Endodermal cell (in vitro differentiated cells): Measurements from ENCODE around the gene DHX58. TPM values are rescaled to one million over a fixed set of nuclear protein-coding genes. Genes with fewer than 3 reads are reported as not detected.

Experiments
- DNase-seq: peaks from one replicate; pipeline ENCODE4 v3.0.0-alpha.2; 2017
- H3K27ac ChIP-seq: 2 replicates; pipeline ENCODE4 v1.5.1; 2013; ENCODE audit warnings: mild to moderate bottlenecking, low read depth, low read length, moderate library complexity
- H3K27me3 ChIP-seq: 2 replicates; pipeline ENCODE4 v1.6.1; 2013; ENCODE audit warnings: mild to moderate bottlenecking, low read length, moderate library complexity; ENCODE audit not compliant: insufficient read depth, control insufficient read depth, poor library complexity, severe bottlenecking
- H3K36me3 ChIP-seq: 2 replicates; pipeline ENCODE4 v1.7.0; 2013; ENCODE audit warnings: mild to moderate bottlenecking, low read length, moderate library complexity; ENCODE audit not compliant: control insufficient read depth, insufficient read depth
- H3K4me1 ChIP-seq: one replicate; pipeline ENCODE4 v1.7.0; 2013; ENCODE audit warnings: low read length; ENCODE audit not compliant: control insufficient read depth, insufficient read depth
- H3K4me3 ChIP-seq: 2 replicates; pipeline ENCODE4 v1.5.1; 2013; ENCODE audit warnings: mild to moderate bottlenecking, low read length, moderate library complexity
- H3K9ac ChIP-seq: 2 replicates; pipeline ENCODE4 v1.6.1; 2013; ENCODE audit warnings: mild to moderate bottlenecking, low read length, moderate library complexity; ENCODE audit not compliant: poor library complexity, severe bottlenecking; ENCODE audit errors: extremely low read depth
- H3K9me3 ChIP-seq: 2 replicates; pipeline ENCODE4 v1.6.1; 2013; ENCODE audit warnings: mild to moderate bottlenecking, low read length, moderate library complexity; ENCODE audit not compliant: control insufficient read depth
- H3K27ac Mint-ChIP-seq: 2 replicates; pipeline ENCODE4 v1.8.0; 2020; ENCODE audit warnings: mixed read lengths
- H3K27me3 Mint-ChIP-seq: 2 replicates; pipeline ENCODE4 v1.8.0; 2021; ENCODE audit warnings: mild to moderate bottlenecking, mixed read lengths; ENCODE audit not compliant: insufficient read depth
- H3K36me3 Mint-ChIP-seq: 2 replicates; pipeline ENCODE4 v1.8.0; 2020; ENCODE audit warnings: low read depth, mixed read lengths
- H3K4me1 Mint-ChIP-seq: 2 replicates; pipeline ENCODE4 v1.8.0; 2020; ENCODE audit warnings: mixed read lengths
- H3K4me3 Mint-ChIP-seq: 2 replicates; pipeline ENCODE4 v1.8.0; 2020; ENCODE audit warnings: mild to moderate bottlenecking, moderate library complexity, mixed read lengths
- H3K9me3 Mint-ChIP-seq: 2 replicates; pipeline ENCODE4 v1.8.0; 2020; ENCODE audit warnings: mild to moderate bottlenecking, mixed read lengths
- WGBS, 2 experiments: methylation state at CpG; one replicate each; pipeline versions ENCODE4 v1.1.5 to v1.1.7; 2013; ENCODE audit warnings: missing lambda C conversion rate in 2 of 2, mixed read lengths in 1 of 2; ENCODE audit not compliant: insufficient coverage in 1 of 2, insufficient read length in 1 of 2; 5-methylcytosine and 5-hydroxymethylcytosine counted together
- total RNA-seq, 2 donors: library from RNA; stranded (reverse); fragmentation: NEBNext Ultra II Directional in 1 of 2; extraction: Animal tissue kit (Norgen Biotek cat#: 25700) in 1 of 2; gene quantifications; 2 replicates in 1 of 2; 3 replicates in 1 of 2; pipeline ENCODE4 v1.2.1, GENCODE V29; 2021
- TF ChIP-seq, protein P1 (sequence below): fragments of 200-600 bp; sonication (generic); conservative IDR thresholded peaks from 2 replicates; pipeline ENCODE4 v1.5.0; 2021; ENCODE audit warnings: antibody characterized with exemption, mild to moderate bottlenecking

DHX58 gene
- total RNA-seq, 2 donors from 2014 or later = 0.38 to 0.48 TPM

GRCh38 chr17:42061646-42062487 is 50.6 kb downstream of the DHX58 start:
- Histone ChIP-seq H3K27ac (no peak overlapping the region), H3K27me3 (no peaks in the 10 kb centered on the region), H3K9me3 (no peaks in the 10 kb centered on the region), H3K4me3 (no peak overlapping the region), H3K9ac (no peak overlapping the region), H3K36me3 (no peaks in the 10 kb centered on the region), H3K4me1 (peaks cover 3% of the 10 kb centered on the region)
- peaks cover 5% of the 10 kb centered on the region for H3K27me3 Mint-ChIP-seq
- H3K27ac Mint-ChIP-seq = no peak overlapping the region
- no peak overlapping the region for H3K4me3 Mint-ChIP-seq
- DNase-seq = peak; percentile 72
- no peaks in the 10 kb centered on the region for H3K9me3 Mint-ChIP-seq
- 72 to 83% methylated on average over 2 to 5 of the region's 5 CpGs for WGBS, 2 experiments
- H3K4me1 Mint-ChIP-seq = peaks cover 14% of the 10 kb centered on the region
- TF ChIP-seq, protein P1, sequence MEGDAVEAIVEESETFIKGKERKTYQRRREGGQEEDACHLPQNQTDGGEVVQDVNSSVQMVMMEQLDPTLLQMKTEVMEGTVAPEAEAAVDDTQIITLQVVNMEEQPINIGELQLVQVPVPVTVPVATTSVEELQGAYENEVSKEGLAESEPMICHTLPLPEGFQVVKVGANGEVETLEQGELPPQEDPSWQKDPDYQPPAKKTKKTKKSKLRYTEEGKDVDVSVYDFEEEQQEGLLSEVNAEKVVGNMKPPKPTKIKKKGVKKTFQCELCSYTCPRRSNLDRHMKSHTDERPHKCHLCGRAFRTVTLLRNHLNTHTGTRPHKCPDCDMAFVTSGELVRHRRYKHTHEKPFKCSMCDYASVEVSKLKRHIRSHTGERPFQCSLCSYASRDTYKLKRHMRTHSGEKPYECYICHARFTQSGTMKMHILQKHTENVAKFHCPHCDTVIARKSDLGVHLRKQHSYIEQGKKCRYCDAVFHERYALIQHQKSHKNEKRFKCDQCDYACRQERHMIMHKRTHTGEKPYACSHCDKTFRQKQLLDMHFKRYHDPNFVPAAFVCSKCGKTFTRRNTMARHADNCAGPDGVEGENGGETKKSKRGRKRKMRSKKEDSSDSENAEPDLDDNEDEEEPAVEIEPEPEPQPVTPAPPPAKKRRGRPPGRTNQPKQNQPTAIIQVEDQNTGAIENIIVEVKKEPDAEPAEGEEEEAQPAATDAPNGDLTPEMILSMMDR = no peak
- H3K36me3 Mint-ChIP-seq = no peaks in the 10 kb centered on the region

DNA sequence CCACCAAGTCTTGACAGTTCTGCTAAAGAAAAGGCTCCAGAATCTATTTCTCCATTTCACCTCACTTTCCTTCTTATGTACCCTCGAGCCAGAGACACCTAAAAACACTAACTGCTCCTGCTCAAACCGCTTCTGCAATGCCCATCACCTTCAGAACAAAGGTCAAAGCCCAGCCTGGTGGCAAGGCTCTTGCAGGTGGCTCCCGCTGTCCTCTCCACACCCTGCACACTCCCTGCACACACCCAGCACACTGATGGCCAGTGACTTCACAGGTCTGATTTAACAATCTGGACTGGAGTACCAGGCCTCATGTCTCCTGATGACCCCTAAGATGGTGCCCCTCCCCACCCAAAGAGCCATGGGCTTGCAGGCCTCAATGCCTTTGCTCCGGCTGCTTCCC is 52.3 kb downstream of the DHX58 start:
- Mint-ChIP-seq H3K4me3 (no peak overlapping the region), H3K27me3 (peaks cover 5% of the 10 kb centered on the region), H3K4me1 (peaks cover 21% of the 10 kb centered on the region), H3K27ac (no peak overlapping the region), H3K36me3 (no peaks in the 10 kb centered on the region), H3K9me3 (no peaks in the 10 kb centered on the region)
- DNase-seq = no peak
- Histone ChIP-seq H3K9me3 (no peaks in the 10 kb centered on the region), H3K4me1 (peaks cover 7% of the 10 kb centered on the region), H3K27me3 (no peaks in the 10 kb centered on the region), H3K27ac (no peak overlapping the region), H3K36me3 (no peaks in the 10 kb centered on the region), H3K4me3 (no peak overlapping the region), H3K9ac (no peak overlapping the region)
- TF ChIP-seq, protein P1 = no peak
- WGBS, 2 experiments = 93 to 94% methylated on average over 3 to 4 of the region's 4 CpGs

DNA sequence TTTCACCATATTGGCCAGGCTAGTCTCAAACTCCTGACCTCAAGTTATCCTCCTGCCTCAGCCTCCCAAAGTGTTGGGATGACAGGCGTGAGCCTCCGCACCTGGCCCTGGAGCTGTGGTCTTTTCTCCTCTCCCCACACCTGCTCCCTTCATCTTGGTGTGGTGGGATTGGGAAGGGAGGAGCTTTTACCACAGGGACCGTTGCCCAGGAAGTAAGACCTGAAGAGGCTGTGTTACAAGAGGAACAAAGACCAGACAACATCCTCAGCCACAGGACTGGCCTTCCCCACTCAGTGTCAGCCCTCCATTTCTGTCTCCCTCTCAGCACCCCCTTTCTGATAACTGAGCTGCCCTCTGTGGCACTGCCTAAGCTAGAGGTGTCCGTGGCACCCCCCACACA is 52.7 kb downstream of the DHX58 start:
- H3K9me3 ChIP-seq = no peaks in the 10 kb centered on the region
- H3K27ac Mint-ChIP-seq = no peak overlapping the region
- no peak overlapping the region for H3K4me3 ChIP-seq
- WGBS, 2 experiments = 90 to 98% methylated on average over 2 to 4 of the region's 4 CpGs
- peaks cover 5% of the 10 kb centered on the region for H3K27me3 Mint-ChIP-seq
- no peak for DNase-seq
- no peak overlapping the region for H3K4me3 Mint-ChIP-seq
- H3K27ac ChIP-seq = no peak overlapping the region
- no peaks in the 10 kb centered on the region for H3K9me3 Mint-ChIP-seq
- TF ChIP-seq, protein P1 = no peak
- peaks cover 26% of the 10 kb centered on the region for H3K4me1 Mint-ChIP-seq
- H3K4me1 ChIP-seq = peaks cover 10% of the 10 kb centered on the region
- no peaks in the 10 kb centered on the region for H3K36me3 ChIP-seq
- H3K9ac ChIP-seq = no peak overlapping the region
- H3K27me3 ChIP-seq = no peaks in the 10 kb centered on the region
- H3K36me3 Mint-ChIP-seq = no peaks in the 10 kb centered on the region
